Activated T-cell treated with anti-CD3 and anti-CD28 coated beads, Interleukin-2, amount 50 U/mL, for 72 hours (primary cell): ENCODE measurements around the gene HOXD9. TPM values are rescaled to one million over a fixed set of nuclear protein-coding genes. Genes with fewer than 3 reads are reported as not detected.
A peak's percentile ranks its signal among the peaks of the same experiment; 100 is the strongest.

Experiments
- ATAC-seq, 2 donors: fragments of 150-1000 bp; cut with Tn5 transposase; replicated peaks in 1 of 2; 2 replicates each; pipeline ENCODE4 v1.10.0; 2021; ENCODE audit warnings: moderate library complexity in 2 of 2, mild to moderate bottlenecking in 1 of 2
- DNase-seq, 2 donors: peaks; one replicate each; pipeline ENCODE4 v3.0.0; 2021 to 2022; ENCODE audit warnings: mixed read lengths in 1 of 2
- H3K27ac Mint-ChIP-seq: one replicate; pipeline ENCODE4 v1.8.0; 2022; ENCODE audit warnings: mild to moderate bottlenecking, moderate library complexity, mixed read lengths
- H3K27me3 Mint-ChIP-seq: one replicate; pipeline ENCODE4 v1.8.0; 2022; ENCODE audit warnings: low read depth, mixed read lengths
- H3K36me3 Mint-ChIP-seq, 2 donors: one replicate each; pipeline ENCODE4 v1.8.0; 2022; ENCODE audit warnings: mixed read lengths in 2 of 2, mild to moderate bottlenecking in 1 of 2; ENCODE audit not compliant: insufficient read depth in 2 of 2
- H3K4me1 Mint-ChIP-seq: one replicate; pipeline ENCODE4 v1.8.0; 2022; ENCODE audit warnings: low read depth, mixed read lengths
- H3K4me3 Mint-ChIP-seq, 2 donors: one replicate each; pipeline ENCODE4 v1.8.0; 2022; ENCODE audit warnings: mild to moderate bottlenecking in 2 of 2, mixed read lengths in 2 of 2, moderate library complexity in 2 of 2
- H3K9me3 Mint-ChIP-seq, 2 donors: one replicate each; pipeline ENCODE4 v1.8.0; 2022; ENCODE audit warnings: mixed read lengths in 2 of 2
- total RNA-seq, 2 donors: library from RNA; stranded (reverse); gene quantifications; one replicate each; pipeline ENCODE4 v1.2.3, GENCODE V29; 2022

The HOXD9 gene
- total RNA-seq, 2 donors from 2014 or later = not detected

GRCh38 chr2:176081837-176082524 lies 40.5 kb upstream of the HOXD9 start:
- ATAC-seq = no peak
- peaks cover 73% of the 10 kb centered on the region for H3K27me3 Mint-ChIP-seq
- H3K27ac Mint-ChIP-seq = peak overlapping the region; percentile 83
- peaks cover 0 to 2% of the 10 kb centered on the region in 2 donors for H3K9me3 Mint-ChIP-seq
- H3K4me1 Mint-ChIP-seq = peaks cover 25% of the 10 kb centered on the region
- H3K4me3 Mint-ChIP-seq = peak overlapping the region in 1 of 2 donors; percentile 41
- peaks cover 12 to 16% of the 10 kb centered on the region in 2 donors for H3K36me3 Mint-ChIP-seq
- no peak for DNase-seq

GRCh38 chr2:176082525-176082823 lies 40.0 kb upstream of the HOXD9 start:
- ATAC-seq (no peak), DNase-seq (no peak)
- peak overlapping the region; percentile 37 to 41 for H3K4me3 Mint-ChIP-seq
- peaks cover 0 to 3% of the 10 kb centered on the region in 2 donors for H3K9me3 Mint-ChIP-seq
- peaks cover 25% of the 10 kb centered on the region for H3K4me1 Mint-ChIP-seq
- peak overlapping the region; percentile 75 for H3K27ac Mint-ChIP-seq
- H3K27me3 Mint-ChIP-seq = peaks cover 74% of the 10 kb centered on the region
- peaks cover 10 to 17% of the 10 kb centered on the region in 2 donors for H3K36me3 Mint-ChIP-seq

- H3K36me3 Mint-ChIP-seq = peaks cover 10 to 17% of the 10 kb centered on the region in 2 donors
- ATAC-seq (no peak), DNase-seq (no peak)
- peaks cover 0 to 3% of the 10 kb centered on the region in 2 donors for H3K9me3 Mint-ChIP-seq
- peaks cover 79% of the 10 kb centered on the region for H3K27me3 Mint-ChIP-seq
- peaks cover 28% of the 10 kb centered on the region for H3K4me1 Mint-ChIP-seq
- H3K4me3 Mint-ChIP-seq = peak overlapping the region; percentile 37 to 46
- H3K27ac Mint-ChIP-seq = peak overlapping the region; percentile 85
These were observed 39.4 kb upstream of the HOXD9 start for GRCh38 chr2:176082824-176083751.

DNA sequence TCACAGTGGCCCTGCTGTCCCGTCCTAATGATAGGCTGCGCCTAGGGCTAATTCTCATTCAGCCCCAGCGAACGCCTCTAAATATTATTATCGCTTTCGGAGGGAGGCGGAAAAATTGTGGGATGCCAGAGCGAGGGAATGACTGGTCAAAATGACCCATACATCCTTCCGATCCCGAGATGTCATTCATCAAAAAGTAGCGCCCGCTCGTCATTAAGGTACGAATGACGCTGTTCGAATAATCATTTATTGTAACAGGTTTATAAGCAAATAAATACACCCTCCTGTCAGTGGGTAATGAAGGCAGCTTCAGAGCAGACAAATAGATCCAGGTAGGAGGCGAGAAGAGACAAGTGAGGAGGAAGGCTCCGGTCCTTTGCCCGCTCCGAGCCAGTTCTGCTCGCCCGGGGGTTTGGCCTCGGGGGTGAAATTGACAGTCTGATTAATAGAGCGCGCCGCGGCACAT lies 38.7 kb upstream of the HOXD9 start, which contains the start of gene EVX2:
EVX2 (minus strand) TSS at position 167 of the 466 bp plus-strand sequence. CDS start 186 bp downstream, outside the sequence.
- DNase-seq (no peak), ATAC-seq (no peak)
- Mint-ChIP-seq H3K27me3 (peaks cover 78% of the 10 kb centered on the region), H3K27ac (peak within 1 kb of the TSS; percentile 85), H3K9me3 (peaks cover 0 to 3% of the 10 kb centered on the region in 2 donors), H3K36me3 (peaks cover 10 to 11% of the 10 kb centered on the region in 2 donors), H3K4me1 (peaks cover 28% of the 10 kb centered on the region), H3K4me3 (peak within 1 kb of the TSS; percentile 37 to 46)

DNA sequence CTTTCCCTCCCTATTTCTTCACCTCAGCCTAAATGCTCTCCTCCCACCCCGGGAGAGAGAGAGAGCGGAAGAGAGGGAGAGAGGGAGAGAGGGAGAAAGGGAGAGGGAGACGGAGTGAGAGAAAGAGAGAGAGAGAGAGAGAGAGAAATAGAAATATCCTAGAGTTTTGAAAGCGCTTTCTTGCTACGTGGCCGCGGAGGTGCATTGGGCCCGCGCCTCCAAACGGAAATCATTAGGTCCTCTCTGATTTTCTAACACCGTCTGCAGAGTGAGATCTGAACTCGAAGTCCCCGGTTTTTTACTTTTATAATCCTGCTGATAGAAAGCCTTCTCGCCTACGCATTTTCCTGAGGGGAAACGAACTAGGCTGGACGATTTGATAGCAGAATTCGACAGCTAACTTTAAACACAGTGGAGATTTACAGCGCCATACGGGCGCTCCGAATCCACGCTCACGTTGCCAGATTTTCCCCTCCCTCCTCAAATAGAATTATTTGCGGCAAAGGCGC lies 37.9 kb upstream of the HOXD9 start:
- Mint-ChIP-seq H3K27me3 (peaks cover 76% of the 10 kb centered on the region), H3K9me3 (peaks cover 0 to 2% of the 10 kb centered on the region in 2 donors), H3K36me3 (peaks cover 8 to 9% of the 10 kb centered on the region in 2 donors), H3K27ac (peak overlapping the region; percentile 81), H3K4me1 (peaks cover 20% of the 10 kb centered on the region), H3K4me3 (no peak overlapping the region)
- no peak for ATAC-seq
- DNase-seq = no peak

GRCh38 chr2:176085120-176085788 lies 37.3 kb upstream of the HOXD9 start:
- Mint-ChIP-seq H3K27me3 (peaks cover 80% of the 10 kb centered on the region), H3K27ac (peak overlapping the region; percentile 72), H3K36me3 (peaks cover 8 to 9% of the 10 kb centered on the region in 2 donors), H3K4me1 (peaks cover 19% of the 10 kb centered on the region), H3K9me3 (peaks cover 0 to 2% of the 10 kb centered on the region in 2 donors), H3K4me3 (peak overlapping the region in 1 of 2 donors; percentile 47)
- ATAC-seq (no peak), DNase-seq (no peak)

GRCh38 chr2:176085861-176086771 lies 36.4 kb upstream of the HOXD9 start:
- Mint-ChIP-seq H3K27ac (peak overlapping the region; percentile 72), H3K36me3 (peaks cover 8 to 9% of the 10 kb centered on the region in 2 donors), H3K4me3 (no peak overlapping the region), H3K27me3 (peaks cover 85% of the 10 kb centered on the region), H3K9me3 (peaks cover 0 to 2% of the 10 kb centered on the region in 2 donors), H3K4me1 (peaks cover 19% of the 10 kb centered on the region)
- ATAC-seq = no peak
- DNase-seq = no peak

- peaks cover 28% of the 10 kb centered on the region for H3K4me1 Mint-ChIP-seq
- H3K36me3 Mint-ChIP-seq = peaks cover 7 to 10% of the 10 kb centered on the region in 2 donors
- ATAC-seq (no peak), DNase-seq (no peak)
- H3K9me3 Mint-ChIP-seq = peaks cover 0 to 2% of the 10 kb centered on the region in 2 donors
- peaks cover 86% of the 10 kb centered on the region for H3K27me3 Mint-ChIP-seq
- no peak overlapping the region for H3K27ac Mint-ChIP-seq
- peak overlapping the region; percentile 69 to 74 for H3K4me3 Mint-ChIP-seq
These were observed 35.0 kb upstream of the HOXD9 start for GRCh38 chr2:176087330-176088047.

DNA sequence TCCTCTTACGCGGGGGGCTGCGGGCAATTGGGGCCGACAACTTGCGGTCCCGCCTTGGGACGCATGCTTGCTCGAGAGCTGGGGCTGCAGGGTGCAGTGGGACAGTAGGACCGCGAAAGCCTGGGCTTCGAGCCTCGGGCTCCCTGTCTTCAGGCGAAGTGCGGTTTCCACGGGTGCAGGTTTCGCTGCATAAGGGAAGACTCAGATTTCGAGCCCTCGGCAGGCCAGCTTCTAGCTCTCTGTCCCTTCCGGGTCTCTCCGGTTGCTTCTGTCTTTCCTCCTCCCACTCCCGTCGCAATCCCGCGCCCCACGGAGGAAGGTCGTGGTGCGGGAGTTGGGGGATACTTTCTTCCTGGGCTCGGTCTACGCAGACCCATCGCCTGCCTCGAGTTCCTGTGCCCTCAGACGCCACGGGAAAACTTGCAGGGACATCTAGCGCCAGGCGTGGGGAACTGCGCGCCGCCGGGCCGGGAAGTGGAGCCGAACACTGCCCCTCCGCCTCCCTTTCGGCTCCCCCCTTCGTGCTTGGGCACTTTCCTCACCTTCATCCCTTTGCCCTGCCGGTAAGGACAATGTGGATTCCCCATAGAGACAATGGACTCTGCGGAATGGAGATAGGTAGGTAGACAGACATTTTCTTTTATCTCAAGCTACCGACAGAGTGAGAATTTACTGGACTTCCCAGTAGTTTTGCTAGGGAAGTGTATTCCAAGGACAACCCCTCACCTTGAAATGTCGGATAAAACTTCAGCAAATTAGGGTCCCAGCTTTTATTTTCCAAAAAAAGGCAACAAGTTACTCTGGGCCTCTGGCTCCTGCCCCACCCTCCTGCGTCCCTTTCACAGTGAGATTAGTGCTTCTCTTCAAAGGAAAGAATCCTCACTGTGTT lies 34.2 kb upstream of the HOXD9 start:
- DNase-seq (no peak), ATAC-seq (no peak)
- Mint-ChIP-seq H3K36me3 (peaks cover 6 to 10% of the 10 kb centered on the region in 2 donors), H3K27ac (no peak overlapping the region), H3K4me3 (peak overlapping the region; percentile 69 to 74), H3K27me3 (peaks cover 80% of the 10 kb centered on the region), H3K4me1 (peaks cover 25% of the 10 kb centered on the region), H3K9me3 (peaks cover 0 to 2% of the 10 kb centered on the region in 2 donors)

GRCh38 chr2:176088937-176089842 lies 33.3 kb upstream of the HOXD9 start:
- no peak for DNase-seq
- Mint-ChIP-seq H3K4me1 (peaks cover 34% of the 10 kb centered on the region), H3K4me3 (no peak overlapping the region), H3K36me3 (peaks cover 6% of the 10 kb centered on the region in 2 donors), H3K9me3 (peaks cover 0 to 2% of the 10 kb centered on the region in 2 donors), H3K27ac (peak overlapping the region; percentile 75), H3K27me3 (peaks cover 80% of the 10 kb centered on the region)
- ATAC-seq = no peak
